22Rv1 (cell line): ENCODE data around the gene SLC35G6.

ENCODE experiments used
- H3K27ac ChIP-seq: fragments of 450-650 bp; 2 replicates; pipeline ENCODE4 v1.5.1; 2017
- CTCF ChIP-seq: fragments of 450-650 bp; IDR thresholded peaks from 2 replicates; pipeline ENCODE4 v1.5.1; 2017; ENCODE audit warnings: mild to moderate bottlenecking
- ZFX ChIP-seq: fragments of 450-650 bp; IDR thresholded peaks from 2 replicates; pipeline ENCODE4 v1.6.1; 2017; ENCODE audit warnings: antibody characterized with exemption, borderline replicate concordance

The SLC35G6 gene

GRCh38 chr17:7444682-7445618 is 36.3 kb upstream of the SLC35G6 start, which contains the start of gene CHRNB1:
TSS of gene CHRNB1 (plus strand) at chr17:7445061. CDS start at chr17:7445128, 67 bp downstream.
- H3K27ac ChIP-seq: peak within 1 kb of the TSS; percentile 82
- TF ChIP-seq ZFX (no peak), CTCF (peak; percentile 31)

GRCh38 chr17:7445619-7445968 is 35.7 kb upstream of the SLC35G6 start:
- H3K27ac ChIP-seq: peak overlapping the region; percentile 82
- TF ChIP-seq CTCF (no peak), ZFX (no peak)

GRCh38 chr17:7448461-7448860 is 32.8 kb upstream of the SLC35G6 start:
- H3K27ac ChIP-seq: no peak overlapping the region
- no peak for TF ChIP-seq CTCF
- no peak for TF ChIP-seq ZFX

GRCh38 chr17:7459961-7460545 is 21.2 kb upstream of the SLC35G6 start:
- H3K27ac ChIP-seq: 0 out of 2 replicates have a peak overlapping the region, but pooled peaks have one; percentile 13
- TF ChIP-seq ZFX: no peak
- TF ChIP-seq CTCF: no peak

- no peak overlapping the region for H3K27ac ChIP-seq
- TF ChIP-seq CTCF (no peak), ZFX (no peak)
These were observed 20.2 kb upstream of the SLC35G6 start for GRCh38 chr17:7460850-7461660.

GRCh38 chr17:7462474-7463371 is 18.5 kb upstream of the SLC35G6 start:
- TF ChIP-seq CTCF (no peak), ZFX (no peak)
- no peak overlapping the region for H3K27ac ChIP-seq
